ENCODE data around the gene FAM199X.

The FAM199X gene

DNA sequence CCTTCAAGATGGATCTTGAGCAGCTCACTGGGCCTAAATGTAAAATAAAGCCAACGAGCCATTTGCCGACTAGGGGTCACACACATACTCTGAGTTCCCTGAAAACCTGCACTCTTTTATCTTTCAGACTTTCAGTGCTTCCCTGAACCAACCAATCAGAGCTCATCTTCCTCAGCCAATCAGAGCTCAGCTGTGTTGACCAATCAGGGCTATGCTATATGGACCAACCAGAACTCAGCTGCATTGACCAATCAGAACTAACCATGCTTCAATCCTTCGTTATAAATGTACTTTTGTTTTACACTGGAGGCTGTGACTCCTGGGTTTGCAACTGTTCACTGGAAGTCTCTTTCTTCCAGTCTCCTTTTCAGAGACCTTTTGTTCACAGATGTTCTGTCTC is 28.8 kb upstream of the FAM199X start:
- H3K4me2 ChIP-seq (ENCODE audit: insufficient read depth, low read length) = no peak overlapping the region
- DNase-seq (peak; percentile 12), ATAC-seq (ENCODE audit: insufficient read depth, low read depth) (peak; percentile 41; the same call in 1 of the 3 replicates)
- H3K4me1 ChIP-seq (ENCODE audit: insufficient read depth, low read length) = peaks cover 4% of the 10 kb centered on the region
- no peaks in the 10 kb centered on the region for H3K27me3 ChIP-seq (ENCODE audit: insufficient read depth, low read length, poor library complexity)
- no peaks in the 10 kb centered on the region for H3K79me2 ChIP-seq (ENCODE audit: insufficient read depth, low read length)
- TF ChIP-seq, protein P1, sequence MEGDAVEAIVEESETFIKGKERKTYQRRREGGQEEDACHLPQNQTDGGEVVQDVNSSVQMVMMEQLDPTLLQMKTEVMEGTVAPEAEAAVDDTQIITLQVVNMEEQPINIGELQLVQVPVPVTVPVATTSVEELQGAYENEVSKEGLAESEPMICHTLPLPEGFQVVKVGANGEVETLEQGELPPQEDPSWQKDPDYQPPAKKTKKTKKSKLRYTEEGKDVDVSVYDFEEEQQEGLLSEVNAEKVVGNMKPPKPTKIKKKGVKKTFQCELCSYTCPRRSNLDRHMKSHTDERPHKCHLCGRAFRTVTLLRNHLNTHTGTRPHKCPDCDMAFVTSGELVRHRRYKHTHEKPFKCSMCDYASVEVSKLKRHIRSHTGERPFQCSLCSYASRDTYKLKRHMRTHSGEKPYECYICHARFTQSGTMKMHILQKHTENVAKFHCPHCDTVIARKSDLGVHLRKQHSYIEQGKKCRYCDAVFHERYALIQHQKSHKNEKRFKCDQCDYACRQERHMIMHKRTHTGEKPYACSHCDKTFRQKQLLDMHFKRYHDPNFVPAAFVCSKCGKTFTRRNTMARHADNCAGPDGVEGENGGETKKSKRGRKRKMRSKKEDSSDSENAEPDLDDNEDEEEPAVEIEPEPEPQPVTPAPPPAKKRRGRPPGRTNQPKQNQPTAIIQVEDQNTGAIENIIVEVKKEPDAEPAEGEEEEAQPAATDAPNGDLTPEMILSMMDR (IDR thresholded peaks at IDR 0.05; ENCODE audit: borderline replicate concordance, extremely low read depth, low read length, poor library complexity, severe bottlenecking) = no peak
- TF ChIP-seq EZH2 (IDR thresholded peaks at IDR 0.05; ENCODE audit: borderline replicate concordance, low read depth, low read length, severe bottlenecking) = no peak
- no peaks in the 10 kb centered on the region for H3K9me3 ChIP-seq (ENCODE audit: insufficient read depth, low read length, severe bottlenecking)
- no peaks in the 10 kb centered on the region for H3K36me3 ChIP-seq (ENCODE audit: insufficient read depth, low read length)
- no peak overlapping the region for H2AFZ ChIP-seq (ENCODE audit: low read depth, low read length)
- no peak overlapping the region for H3K9ac ChIP-seq (ENCODE audit: low read depth, low read length)
- H3K4me3 ChIP-seq (ENCODE audit: low read depth in 1 of 2, low read length in 2 of 2) = no peak overlapping the region
- no peak overlapping the region for H3K27ac ChIP-seq (ENCODE audit: low read length)
- no peaks in the 10 kb centered on the region for H4K20me1 ChIP-seq (ENCODE audit: insufficient read depth, low read length)

DNA sequence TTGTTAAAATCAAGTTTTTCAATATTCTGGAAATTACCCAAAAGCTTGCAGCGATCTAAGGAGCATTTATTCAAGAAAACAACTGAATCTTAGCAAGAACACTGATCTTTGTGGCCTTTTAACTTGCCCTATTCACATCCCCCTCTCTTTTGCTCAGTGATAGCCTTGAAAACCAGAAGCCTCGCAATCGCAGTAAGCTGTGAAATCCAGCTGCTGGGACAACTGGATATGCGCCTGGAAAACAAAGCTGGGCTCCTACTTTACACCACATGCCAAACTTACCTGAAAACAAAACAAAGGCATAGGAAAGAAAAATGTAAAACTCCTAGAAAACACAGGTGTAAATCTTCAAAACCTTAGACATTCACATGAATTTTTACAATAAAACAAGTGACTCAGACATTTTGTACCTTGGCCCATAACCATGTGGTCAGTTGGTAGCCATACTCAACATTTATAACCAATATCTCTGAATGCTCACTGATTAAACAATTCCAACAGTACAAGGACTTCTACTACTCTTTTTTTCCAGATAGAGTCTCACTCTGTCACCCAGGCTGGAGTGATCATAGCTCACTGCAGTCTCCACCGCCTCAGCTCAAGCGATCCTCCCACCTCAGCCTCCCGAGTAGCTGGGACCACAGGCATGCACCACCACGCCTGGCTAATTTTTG is 25.0 kb upstream of the FAM199X start:
- H3K79me2 ChIP-seq (ENCODE audit: insufficient read depth, low read length) = no peaks in the 10 kb centered on the region
- TF ChIP-seq, protein P1 (IDR thresholded peaks at IDR 0.05; ENCODE audit: borderline replicate concordance, extremely low read depth, low read length, poor library complexity, severe bottlenecking) = no peak
- TF ChIP-seq EZH2 (IDR thresholded peaks at IDR 0.05; ENCODE audit: borderline replicate concordance, low read depth, low read length, severe bottlenecking) = no peak
- H3K27me3 ChIP-seq (ENCODE audit: insufficient read depth, low read length, poor library complexity) = no peaks in the 10 kb centered on the region
- no peaks in the 10 kb centered on the region for H3K36me3 ChIP-seq (ENCODE audit: insufficient read depth, low read length)
- no peak overlapping the region for H3K4me3 ChIP-seq (ENCODE audit: low read depth in 1 of 2, low read length in 2 of 2)
- H3K9me3 ChIP-seq (ENCODE audit: insufficient read depth, low read length, severe bottlenecking) = no peaks in the 10 kb centered on the region
- ATAC-seq (ENCODE audit: insufficient read depth, low read depth) (no peak), DNase-seq (no peak)
- no peaks in the 10 kb centered on the region for H4K20me1 ChIP-seq (ENCODE audit: insufficient read depth, low read length)
- H2AFZ ChIP-seq (ENCODE audit: low read depth, low read length) = no peak overlapping the region
- no peak overlapping the region for H3K4me2 ChIP-seq (ENCODE audit: insufficient read depth, low read length)
- no peak overlapping the region for H3K9ac ChIP-seq (ENCODE audit: low read depth, low read length)
- H3K27ac ChIP-seq (ENCODE audit: low read length) = no peak overlapping the region
- peaks cover 2% of the 10 kb centered on the region for H3K4me1 ChIP-seq (ENCODE audit: insufficient read depth, low read length)

DNA sequence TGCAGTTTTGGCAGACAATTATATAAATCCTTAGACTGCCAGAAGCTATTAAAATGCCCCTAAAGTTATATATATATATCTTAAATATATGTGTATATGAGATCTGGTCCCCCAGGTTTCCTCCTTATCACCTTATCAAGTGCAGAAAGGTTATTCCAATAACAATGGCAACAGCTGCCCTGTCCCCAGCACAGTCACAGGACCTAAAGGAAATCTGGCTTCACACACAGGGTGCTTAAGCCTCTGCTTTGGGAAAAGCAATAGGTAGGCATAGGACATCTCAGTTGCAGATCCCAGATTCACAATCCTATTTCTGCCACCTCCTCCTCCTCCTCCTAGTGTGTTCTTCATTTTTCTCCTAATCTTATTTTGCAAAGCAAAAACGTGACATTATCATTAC is 15.2 kb upstream of the FAM199X start:
- H4K20me1 ChIP-seq (ENCODE audit: insufficient read depth, low read length) = no peaks in the 10 kb centered on the region
- no peak overlapping the region for H2AFZ ChIP-seq (ENCODE audit: low read depth, low read length)
- H3K9ac ChIP-seq (ENCODE audit: low read depth, low read length) = no peak overlapping the region
- H3K4me3 ChIP-seq (ENCODE audit: low read depth in 1 of 2, low read length in 2 of 2) = no peak overlapping the region
- H3K27ac ChIP-seq (ENCODE audit: low read length) = no peak overlapping the region
- H3K36me3 ChIP-seq (ENCODE audit: insufficient read depth, low read length) = no peaks in the 10 kb centered on the region
- no peak for DNase-seq
- TF ChIP-seq, protein P1 (IDR thresholded peaks at IDR 0.05; ENCODE audit: borderline replicate concordance, extremely low read depth, low read length, poor library complexity, severe bottlenecking) = no peak
- TF ChIP-seq EZH2 (IDR thresholded peaks at IDR 0.05; ENCODE audit: borderline replicate concordance, low read depth, low read length, severe bottlenecking) = no peak
- H3K4me1 ChIP-seq (ENCODE audit: insufficient read depth, low read length) = peaks cover 10% of the 10 kb centered on the region; the same call in 1 of the 2 replicates
- no peaks in the 10 kb centered on the region for H3K27me3 ChIP-seq (ENCODE audit: insufficient read depth, low read length, poor library complexity)
- H3K79me2 ChIP-seq (ENCODE audit: insufficient read depth, low read length) = peaks cover 14% of the 10 kb centered on the region
- no peaks in the 10 kb centered on the region for H3K9me3 ChIP-seq (ENCODE audit: insufficient read depth, low read length, severe bottlenecking)
- H3K4me2 ChIP-seq (ENCODE audit: insufficient read depth, low read length) = no peak overlapping the region
- no peak for ATAC-seq (ENCODE audit: insufficient read depth, low read depth)
